Heart left ventricle (tissue), 13 donors: ENCODE data around the gene TMED6.

ENCODE experiments used
- POLR2A ChIP-seq, 2 donors: fragments of 450-650 bp; IDR thresholded peaks; one replicate each; pipeline ENCODE4 v1.6.1; 2017; ENCODE audit warnings: antibody characterized with exemption in 2 of 2, mild to moderate bottlenecking in 2 of 2, moderate library complexity in 2 of 2
- TF ChIP-seq, protein P1 (sequence below), 12 donors: fragments of 200-600 bp; sonication (generic) in 4 of 12; IDR thresholded peaks; one replicate each; pipeline versions ENCODE4 v1.5.0 to v1.8.0; 2018 to 2022; ENCODE audit warnings: antibody characterized with exemption in 12 of 12, mild to moderate bottlenecking in 5 of 12
- donor health status: ischemic (EF 13 %, LVEDD 7.1; RV severe dilation, severe dysfunction).
- donor health status: DM: no; HTN: yes; CAD: no.
- donor health status: DM: no; HTN: no; CAD: no.
- donor health status: ischemic (EF 25% LVEDD 6.9; RV normal size, moderate dysfunction).
- donor health status: ischemic (EF 25% LVEDD 5.7; RV mildly dilated, moderate dysfunction).
- donor health status: ischemic (EF 35%, LVEDD 5.7; RV mildly dilated, moderate dysfunction).
- donor health status: nonischemic (EF 11% LVEDD 7.7; RV severe dilation, severe dysfunction).
- donor health status: DM: yes; HTN: yes; CAD: no.
- donor health status: PGD.
- donor health status: ischemic (EF 29% LVEDD 5.4; RV normal size, mild dysfunction).
- donor health status: nonischemic (EF 23%, LVEDD 6.1; RV moderate dilation, normal function).

DNA sequence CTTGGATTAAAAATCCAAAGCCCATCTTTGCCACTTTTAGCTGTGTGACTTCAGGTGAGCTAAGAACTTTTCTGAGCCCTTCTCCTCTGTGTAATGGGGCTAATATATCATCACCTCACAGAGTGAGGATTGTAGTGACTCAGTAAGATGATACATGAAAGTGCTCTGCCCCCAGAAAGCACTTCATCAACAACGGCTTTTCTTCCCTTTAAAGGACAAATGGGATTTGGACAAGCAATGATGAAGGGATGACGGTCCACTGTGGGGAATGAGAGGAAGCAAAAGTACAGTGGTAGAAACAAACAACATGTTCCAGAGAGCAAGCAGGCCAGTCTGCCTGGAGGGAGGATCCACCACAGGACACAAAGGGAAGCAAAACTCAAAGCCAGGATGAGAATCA, 14.3 kb upstream of the TMED6 start:
- TF ChIP-seq, protein P1, sequence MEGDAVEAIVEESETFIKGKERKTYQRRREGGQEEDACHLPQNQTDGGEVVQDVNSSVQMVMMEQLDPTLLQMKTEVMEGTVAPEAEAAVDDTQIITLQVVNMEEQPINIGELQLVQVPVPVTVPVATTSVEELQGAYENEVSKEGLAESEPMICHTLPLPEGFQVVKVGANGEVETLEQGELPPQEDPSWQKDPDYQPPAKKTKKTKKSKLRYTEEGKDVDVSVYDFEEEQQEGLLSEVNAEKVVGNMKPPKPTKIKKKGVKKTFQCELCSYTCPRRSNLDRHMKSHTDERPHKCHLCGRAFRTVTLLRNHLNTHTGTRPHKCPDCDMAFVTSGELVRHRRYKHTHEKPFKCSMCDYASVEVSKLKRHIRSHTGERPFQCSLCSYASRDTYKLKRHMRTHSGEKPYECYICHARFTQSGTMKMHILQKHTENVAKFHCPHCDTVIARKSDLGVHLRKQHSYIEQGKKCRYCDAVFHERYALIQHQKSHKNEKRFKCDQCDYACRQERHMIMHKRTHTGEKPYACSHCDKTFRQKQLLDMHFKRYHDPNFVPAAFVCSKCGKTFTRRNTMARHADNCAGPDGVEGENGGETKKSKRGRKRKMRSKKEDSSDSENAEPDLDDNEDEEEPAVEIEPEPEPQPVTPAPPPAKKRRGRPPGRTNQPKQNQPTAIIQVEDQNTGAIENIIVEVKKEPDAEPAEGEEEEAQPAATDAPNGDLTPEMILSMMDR (IDR thresholded peaks at IDR 0.05), result no peak
- no peak for TF ChIP-seq POLR2A (IDR thresholded peaks at IDR 0.05)
